TTC549 (cell line): ENCODE results near the gene LRRC8A.
"Not testable (repeated sequence)": the region's sequence is repeated elsewhere in the genome, so short reads cannot be mapped to it uniquely, and the experiment has no call there.

ENCODE experiments used
- FAIRE-seq: peaks from 2 replicates; lab custom pipeline; 2012; peaks lifted over from hg19 to GRCh38; lab: Jason Lieb, UNC

The LRRC8A gene

GRCh38 chr9:128870128-128870940 lies 11.6 kb upstream of the LRRC8A start:
- FAIRE-seq, result no peak

DNA sequence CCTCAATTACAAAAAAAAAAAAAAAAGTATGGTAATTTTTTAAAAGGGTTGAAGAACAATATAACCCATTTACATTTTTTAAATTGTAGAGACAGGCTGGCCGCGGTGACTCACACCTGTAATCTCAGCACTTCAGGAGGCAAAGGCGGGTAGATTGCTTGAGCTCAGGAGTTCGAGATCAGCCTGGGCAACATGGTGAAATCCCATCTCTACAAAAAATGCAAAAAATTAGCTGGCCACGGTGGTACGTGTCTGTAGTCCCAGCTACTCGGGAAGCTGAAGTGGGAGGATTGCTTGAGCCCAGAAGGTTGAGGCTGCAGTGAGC lies 11.0 kb upstream of the LRRC8A start:
- not testable (repeated sequence) for FAIRE-seq

DNA sequence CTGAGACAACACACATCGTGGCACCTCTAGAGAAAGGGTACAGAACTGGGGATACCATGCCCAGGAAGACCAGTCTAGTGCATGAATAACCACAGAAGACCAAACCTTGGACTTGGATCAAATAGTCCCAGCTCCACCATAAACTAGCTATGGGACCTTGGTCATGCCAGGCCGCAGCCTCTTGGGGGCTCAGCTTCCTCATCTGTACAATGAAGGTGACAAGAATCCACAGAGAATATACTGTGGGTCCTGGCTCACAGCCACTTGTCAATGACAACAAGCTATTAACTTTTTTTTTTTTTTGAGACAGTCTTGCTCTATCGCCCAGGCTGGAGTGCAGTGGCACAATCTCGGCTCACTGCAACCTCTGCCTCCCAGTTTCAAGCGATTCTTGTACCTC lies 4.1 kb upstream of the LRRC8A start:
- FAIRE-seq, result no peak

- no peak for FAIRE-seq
Measured at GRCh38 chr9:128882677-128883603, 1.0 kb downstream of the LRRC8A start.

- no peak for FAIRE-seq
Measured at GRCh38 chr9:128884164-128884563, 2.2 kb downstream of the LRRC8A start.

DNA sequence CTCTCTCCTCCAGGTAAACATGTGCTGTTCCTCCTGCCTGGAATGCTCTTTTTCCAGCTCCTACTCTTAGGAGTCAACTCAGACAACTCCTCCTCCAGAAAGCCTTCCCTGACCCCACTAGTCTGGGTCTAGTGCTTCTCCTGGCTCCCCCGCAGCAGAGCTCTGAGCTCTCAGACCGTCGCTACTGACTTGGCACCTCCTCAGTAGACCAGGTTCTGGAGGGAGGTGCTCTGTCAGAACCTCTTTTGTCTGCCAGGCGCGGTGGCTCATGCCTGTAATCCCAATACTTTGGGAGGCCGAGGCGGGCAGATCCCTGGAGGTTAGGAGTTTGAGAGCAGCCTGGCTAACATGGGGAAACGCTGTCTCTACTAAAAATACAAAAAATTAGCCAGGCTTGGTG lies 3.4 kb downstream of the LRRC8A start:
- FAIRE-seq, result no peak

- no peak for FAIRE-seq
Measured at GRCh38 chr9:128885798-128886197, 3.9 kb downstream of the LRRC8A start.

DNA sequence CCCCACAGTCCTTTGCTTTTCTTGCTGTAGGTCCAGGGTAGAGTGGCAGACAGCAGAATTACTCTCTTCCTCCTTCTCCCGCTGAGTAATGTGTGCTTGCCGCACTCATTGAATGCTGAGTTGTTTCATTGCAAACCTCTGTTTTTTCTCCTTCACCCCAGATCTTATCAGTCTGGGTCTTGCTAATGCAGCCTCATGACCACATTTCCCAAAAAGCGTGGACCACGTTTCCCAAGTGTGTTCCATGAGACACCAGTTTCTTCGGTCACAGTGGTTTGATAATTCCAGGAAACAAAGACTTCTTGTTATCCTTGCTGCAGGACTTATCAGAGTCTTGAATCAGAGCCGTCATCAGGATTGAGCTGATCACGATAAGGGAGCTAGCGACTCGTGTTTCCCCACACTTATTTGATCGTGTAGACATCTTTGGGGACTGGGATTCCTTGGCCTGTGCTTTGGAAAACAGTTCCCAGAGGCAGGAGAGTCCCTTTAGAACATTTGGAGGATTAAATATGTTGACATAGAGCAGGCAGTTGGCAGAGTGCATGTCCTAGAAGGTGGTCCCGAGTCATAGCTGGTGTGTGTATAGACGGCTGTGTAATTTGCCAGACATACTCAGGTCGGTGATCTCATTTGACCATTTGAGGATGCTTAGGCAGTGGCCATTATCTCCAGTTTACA lies 4.4 kb downstream of the LRRC8A start:
- FAIRE-seq, result no peak

- FAIRE-seq, result no peak
Measured at GRCh38 chr9:128887049-128887448, 5.1 kb downstream of the LRRC8A start.

- no peak for FAIRE-seq
Measured at GRCh38 chr9:128887914-128888350, 6.0 kb downstream of the LRRC8A start.

- FAIRE-seq, result no peak
Measured at GRCh38 chr9:128891321-128892220, 9.6 kb downstream of the LRRC8A start.

- FAIRE-seq, result no peak
Measured at GRCh38 chr9:128892221-128892921, 10.4 kb downstream of the LRRC8A start.

- FAIRE-seq, result no peak
Measured at GRCh38 chr9:128893354-128893753, 11.4 kb downstream of the LRRC8A start.

DNA sequence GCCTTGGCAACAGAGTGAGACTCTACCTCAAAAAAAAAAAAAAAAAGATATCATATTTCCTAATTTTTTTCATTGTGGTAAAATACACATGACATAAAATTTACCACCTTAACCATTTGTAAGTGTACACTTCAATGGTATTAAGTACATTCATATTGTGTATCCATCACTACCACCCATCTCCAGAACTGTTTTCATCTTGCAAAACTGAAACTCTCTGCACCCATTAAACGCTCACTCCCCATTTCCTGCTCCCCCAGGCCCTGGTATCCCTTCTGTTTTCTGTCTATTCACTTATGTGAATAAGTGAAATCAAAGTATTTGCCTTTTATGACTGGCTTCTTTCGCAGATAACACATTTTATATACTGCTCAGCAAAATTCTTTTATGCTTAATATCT lies 12.8 kb downstream of the LRRC8A start:
- FAIRE-seq, result no peak

DNA sequence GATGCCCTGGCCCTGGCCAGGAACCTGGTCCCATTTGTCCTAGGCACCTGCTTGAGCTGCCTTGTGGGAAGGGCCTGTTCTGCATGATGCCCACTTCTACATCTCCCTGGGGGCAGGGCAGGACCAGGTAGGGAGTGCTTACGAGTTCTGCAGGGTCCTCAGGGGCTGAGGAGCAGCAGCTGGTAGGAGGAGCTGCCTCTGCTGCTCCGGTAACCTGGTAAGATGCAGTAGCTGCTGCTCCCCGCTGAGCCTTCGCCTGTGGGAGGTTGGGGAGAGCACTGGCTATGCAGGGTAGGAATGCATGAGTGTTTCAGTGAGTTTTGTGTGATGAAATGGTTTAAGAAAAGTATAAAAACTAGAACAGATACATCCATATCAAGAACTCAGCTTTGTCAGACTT lies 13.6 kb downstream of the LRRC8A start:
- no peak for FAIRE-seq

GRCh38 chr9:128898382-128898781 lies 16.4 kb downstream of the LRRC8A start:
- FAIRE-seq, result no peak

DNA sequence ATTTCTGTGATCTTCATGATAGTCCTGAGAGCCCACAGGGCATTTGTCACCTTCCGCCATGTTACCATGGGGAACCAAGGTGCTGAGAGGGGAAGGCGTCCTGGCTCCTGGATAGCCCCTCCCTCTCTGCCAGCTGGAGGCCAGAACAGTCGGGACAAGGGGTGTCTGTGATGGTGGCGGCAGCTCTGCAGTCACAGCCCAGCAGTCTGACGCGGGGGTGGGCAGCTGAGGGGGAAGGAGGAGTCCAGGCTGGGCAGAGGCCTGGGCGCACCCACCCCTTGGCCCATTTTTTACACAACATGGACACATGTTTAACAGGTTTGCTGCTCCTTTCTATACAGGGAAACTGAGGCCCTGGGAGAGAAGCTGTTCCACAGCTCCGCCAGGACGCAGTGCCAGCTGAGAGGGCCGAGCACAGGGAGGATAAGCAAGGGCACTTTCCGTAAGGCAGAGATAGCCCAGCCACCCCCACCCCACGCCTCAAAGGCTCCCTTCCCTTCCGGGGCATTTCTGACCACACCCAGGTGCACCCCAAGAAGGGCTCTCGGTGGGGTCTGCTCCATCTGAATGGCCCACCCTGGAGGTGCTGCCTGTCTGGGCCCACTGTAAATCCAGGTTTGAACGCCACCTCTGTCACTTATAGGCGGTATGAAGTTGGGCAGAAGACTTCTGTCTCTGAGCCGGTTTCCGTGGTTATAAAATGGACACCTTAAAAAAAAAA lies 17.1 kb downstream of the LRRC8A start:
- FAIRE-seq, result no peak

GRCh38 chr9:128899566-128900322 lies 17.8 kb downstream of the LRRC8A start:
- FAIRE-seq, result no peak

DNA sequence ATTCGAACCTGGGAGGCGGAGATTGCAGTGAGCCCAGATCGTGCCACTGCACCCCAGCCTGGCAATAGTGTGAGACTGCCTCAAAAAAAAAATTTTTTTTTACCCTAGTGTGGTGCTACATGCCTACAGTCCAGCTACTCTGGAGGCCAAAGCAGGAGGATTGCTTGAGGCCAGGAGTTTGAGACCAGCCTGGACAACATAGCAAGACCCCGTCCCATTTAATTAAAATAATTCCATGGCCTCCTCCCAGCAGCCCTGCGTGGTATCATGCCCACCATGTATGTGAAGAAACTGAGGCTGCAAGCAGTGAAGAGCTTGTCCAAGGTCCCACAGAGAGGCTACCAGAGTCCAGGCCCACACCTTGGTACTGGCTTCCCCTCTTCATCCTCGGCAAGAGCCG lies 19.4 kb downstream of the LRRC8A start:
- no peak for FAIRE-seq

DNA sequence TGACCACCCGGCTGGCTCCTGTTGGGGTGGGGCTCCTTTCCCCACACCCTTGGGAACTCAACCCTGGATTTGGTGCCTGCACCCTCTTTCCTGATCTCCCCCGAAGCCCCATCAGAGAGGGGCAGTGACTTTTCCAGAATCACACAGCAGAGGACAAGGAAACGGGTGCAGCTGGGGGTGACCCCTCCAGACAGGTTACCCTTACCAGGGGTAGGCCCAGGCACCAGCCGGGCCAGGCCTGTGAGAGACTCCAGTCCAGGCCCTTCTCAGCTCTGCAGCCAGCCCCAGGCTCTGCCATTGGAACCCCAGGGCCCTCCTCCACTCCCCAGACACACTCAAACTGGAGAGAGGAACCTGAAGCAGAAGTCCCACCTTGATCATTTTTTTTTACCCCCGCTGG lies 19.9 kb downstream of the LRRC8A start:
- FAIRE-seq, result no peak
